K562 (cell line): ENCODE data around the gene SLC7A14.

Experiments used
- BRD4 ChIP-seq: fragments of 200-600 bp; sonication (generic); IDR thresholded peaks from 2 replicates; pipeline ENCODE4 v1.6.1; 2017; ENCODE audit warnings: inconsistent platforms
- GABPA ChIP-seq: fragments of 200-800 bp; sonication (Bioruptor generic); conservative IDR thresholded peaks from 2 replicates; pipeline ENCODE4 v1.6.1; 2016; ENCODE audit warnings: low read depth, missing genetic modification characterization, missing compliant biosample characterization
- HDAC2 ChIP-seq: fragments of 450-650 bp; IDR thresholded peaks from 2 replicates; pipeline ENCODE4 v1.6.1; 2016; ENCODE audit warnings: mild to moderate bottlenecking
- PHF8 ChIP-seq: fragments of 200-600 bp; sonication (generic); IDR thresholded peaks from 2 replicates; pipeline ENCODE4 v1.6.1; 2012; ENCODE audit warnings: mixed run types, mild to moderate bottlenecking, inconsistent platforms, low read length, moderate library complexity, borderline replicate concordance
- RBBP5 ChIP-seq: fragments of 200-600 bp; sonication (generic); IDR thresholded peaks from 2 replicates; pipeline ENCODE4 v1.6.1; 2012; ENCODE audit warnings: borderline replicate concordance, mild to moderate bottlenecking, low read length, control low read depth, inconsistent platforms; ENCODE audit not compliant: insufficient read depth, poor library complexity, severe bottlenecking
- TARDBP ChIP-seq: fragments of 450-650 bp; IDR thresholded peaks from 2 replicates; pipeline ENCODE4 v1.6.1; 2016
- TF ChIP-seq, protein P1 (sequence below): sonication (generic); formaldehyde crosslinking; IDR thresholded peaks from 2 replicates; pipeline ENCODE4 v1.8.0; 2022; ENCODE audit warnings: mild to moderate bottlenecking, missing genetic modification reagents
- TF ChIP-seq, protein P2 (sequence below): fragments of 250-450 bp; sonication (Bioruptor Pico); IDR thresholded peaks from 2 replicates; pipeline ENCODE4 v1.8.0; 2022; ENCODE audit warnings: inconsistent platforms
- TF ChIP-seq, protein P3 (sequence below), 3 experiments: IDR thresholded peaks in 2 of 3; conservative IDR thresholded peaks in 1 of 3; 2 replicates each; pipeline ENCODE4 v1.5.1; 2011 to 2012; ENCODE audit warnings: low read length in 3 of 3, mild to moderate bottlenecking in 3 of 3, control low read depth in 2 of 3, improper control_type of control experiment in 1 of 3, inconsistent platforms in 1 of 3, low read depth in 1 of 3, mixed read lengths in 1 of 3, moderate library complexity in 1 of 3; ENCODE audit not compliant: insufficient read depth in 2 of 3

DNA sequence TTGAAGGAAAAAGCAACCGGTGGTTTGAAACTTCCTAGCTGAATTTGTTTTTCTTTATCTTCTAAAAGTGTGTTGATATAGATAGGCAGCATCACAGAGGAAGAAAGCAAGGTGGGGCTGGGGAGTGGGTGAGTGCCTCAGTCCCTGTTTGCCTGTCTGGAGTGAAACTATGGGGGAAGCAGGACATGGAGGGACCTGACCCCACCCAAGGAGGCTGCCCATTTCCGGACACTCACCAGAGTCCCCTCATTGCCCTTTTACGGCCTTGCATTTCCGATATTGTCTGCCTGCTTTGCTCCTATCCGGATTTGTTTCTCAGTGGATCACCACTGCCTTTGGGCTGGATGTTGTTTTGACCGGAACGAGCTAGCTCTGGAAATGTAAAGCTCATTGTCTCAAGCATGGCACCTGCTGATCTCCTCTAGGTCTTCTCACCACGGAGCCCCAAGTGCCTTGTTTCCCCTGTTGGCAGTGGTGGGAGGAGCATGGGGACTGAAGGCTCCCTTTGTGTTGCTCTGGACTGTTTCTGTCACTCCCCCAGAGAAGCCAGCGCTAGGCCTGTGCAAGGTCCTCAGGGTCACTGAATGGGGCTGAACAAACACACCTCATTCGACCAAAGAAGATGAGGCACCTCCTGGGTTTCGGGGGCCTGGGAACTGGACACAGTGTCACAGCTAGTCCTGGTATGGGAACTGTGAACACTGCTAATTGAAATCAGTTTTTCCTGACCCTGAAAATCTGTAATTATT, 160.2 kb downstream of the SLC7A14 start:
- TF ChIP-seq, protein P1, sequence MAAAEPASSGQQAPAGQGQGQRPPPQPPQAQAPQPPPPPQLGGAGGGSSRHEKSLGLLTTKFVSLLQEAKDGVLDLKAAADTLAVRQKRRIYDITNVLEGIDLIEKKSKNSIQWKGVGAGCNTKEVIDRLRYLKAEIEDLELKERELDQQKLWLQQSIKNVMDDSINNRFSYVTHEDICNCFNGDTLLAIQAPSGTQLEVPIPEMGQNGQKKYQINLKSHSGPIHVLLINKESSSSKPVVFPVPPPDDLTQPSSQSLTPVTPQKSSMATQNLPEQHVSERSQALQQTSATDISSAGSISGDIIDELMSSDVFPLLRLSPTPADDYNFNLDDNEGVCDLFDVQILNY (CRISPR knock-in tag) = no peak
- TF ChIP-seq RBBP5 (no peak), HDAC2 (no peak), GABPA (tag) (no peak), TARDBP (no peak), PHF8 (no peak), BRD4 (no peak)
- TF ChIP-seq, protein P2, sequence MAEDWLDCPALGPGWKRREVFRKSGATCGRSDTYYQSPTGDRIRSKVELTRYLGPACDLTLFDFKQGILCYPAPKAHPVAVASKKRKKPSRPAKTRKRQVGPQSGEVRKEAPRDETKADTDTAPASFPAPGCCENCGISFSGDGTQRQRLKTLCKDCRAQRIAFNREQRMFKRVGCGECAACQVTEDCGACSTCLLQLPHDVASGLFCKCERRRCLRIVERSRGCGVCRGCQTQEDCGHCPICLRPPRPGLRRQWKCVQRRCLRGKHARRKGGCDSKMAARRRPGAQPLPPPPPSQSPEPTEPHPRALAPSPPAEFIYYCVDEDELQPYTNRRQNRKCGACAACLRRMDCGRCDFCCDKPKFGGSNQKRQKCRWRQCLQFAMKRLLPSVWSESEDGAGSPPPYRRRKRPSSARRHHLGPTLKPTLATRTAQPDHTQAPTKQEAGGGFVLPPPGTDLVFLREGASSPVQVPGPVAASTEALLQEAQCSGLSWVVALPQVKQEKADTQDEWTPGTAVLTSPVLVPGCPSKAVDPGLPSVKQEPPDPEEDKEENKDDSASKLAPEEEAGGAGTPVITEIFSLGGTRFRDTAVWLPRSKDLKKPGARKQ (CRISPR knock-in tag) = no peak
- TF ChIP-seq, protein P3, sequence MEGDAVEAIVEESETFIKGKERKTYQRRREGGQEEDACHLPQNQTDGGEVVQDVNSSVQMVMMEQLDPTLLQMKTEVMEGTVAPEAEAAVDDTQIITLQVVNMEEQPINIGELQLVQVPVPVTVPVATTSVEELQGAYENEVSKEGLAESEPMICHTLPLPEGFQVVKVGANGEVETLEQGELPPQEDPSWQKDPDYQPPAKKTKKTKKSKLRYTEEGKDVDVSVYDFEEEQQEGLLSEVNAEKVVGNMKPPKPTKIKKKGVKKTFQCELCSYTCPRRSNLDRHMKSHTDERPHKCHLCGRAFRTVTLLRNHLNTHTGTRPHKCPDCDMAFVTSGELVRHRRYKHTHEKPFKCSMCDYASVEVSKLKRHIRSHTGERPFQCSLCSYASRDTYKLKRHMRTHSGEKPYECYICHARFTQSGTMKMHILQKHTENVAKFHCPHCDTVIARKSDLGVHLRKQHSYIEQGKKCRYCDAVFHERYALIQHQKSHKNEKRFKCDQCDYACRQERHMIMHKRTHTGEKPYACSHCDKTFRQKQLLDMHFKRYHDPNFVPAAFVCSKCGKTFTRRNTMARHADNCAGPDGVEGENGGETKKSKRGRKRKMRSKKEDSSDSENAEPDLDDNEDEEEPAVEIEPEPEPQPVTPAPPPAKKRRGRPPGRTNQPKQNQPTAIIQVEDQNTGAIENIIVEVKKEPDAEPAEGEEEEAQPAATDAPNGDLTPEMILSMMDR (IDR thresholded peaks at IDR 0.05 in 2 of 3, conservative IDR thresholded peaks at IDR 0.05 in 1 of 3; ENCODE audit: insufficient read depth in 2 of 3, low read depth in 1 of 3, low read length in 3 of 3) = no peak
